H9 (cell line): ENCODE data around the gene CYP26A1. TPM values are rescaled to one million over a fixed set of nuclear protein-coding genes. Genes with fewer than 3 reads are reported as not detected.

Experiments
- DNase-seq: peaks from one replicate; pipeline ENCODE4 v3.0.0-alpha.2; 2017
- H2AFZ ChIP-seq: one replicate; pipeline ENCODE4 v1.6.1; 2013; ENCODE audit warnings: mild to moderate bottlenecking, low read length, control low read depth, moderate library complexity
- H2AK5ac ChIP-seq: 2 replicates; pipeline ENCODE4 v1.6.1; 2013; ENCODE audit warnings: low read length, control low read depth, mixed read lengths; ENCODE audit not compliant: insufficient read length
- H2BK120ac ChIP-seq: one replicate; pipeline ENCODE4 v1.6.1; 2013; ENCODE audit warnings: low read depth, mild to moderate bottlenecking, low read length, control low read depth, inconsistent platforms; ENCODE audit not compliant: poor library complexity, severe bottlenecking
- H2BK12ac ChIP-seq: 2 replicates; pipeline ENCODE4 v1.6.1; 2013; ENCODE audit warnings: low read length, control low read depth, mixed read lengths, low read depth; ENCODE audit not compliant: insufficient read length
- H2BK15ac ChIP-seq: 2 replicates; pipeline ENCODE4 v1.6.1; 2013; ENCODE audit warnings: low read depth, low read length, control low read depth
- H2BK20ac ChIP-seq: one replicate; pipeline ENCODE4 v1.6.1; 2013; ENCODE audit warnings: low read depth, mild to moderate bottlenecking, low read length, control low read depth, inconsistent platforms; ENCODE audit not compliant: poor library complexity, severe bottlenecking
- H2BK5ac ChIP-seq: 2 replicates; pipeline ENCODE4 v1.6.1; 2013; ENCODE audit warnings: low read length, control low read depth, mixed read lengths; ENCODE audit not compliant: insufficient read length
- H3K14ac ChIP-seq: 2 replicates; pipeline ENCODE4 v1.6.1; 2013; ENCODE audit warnings: low read length, control low read depth; ENCODE audit not compliant: insufficient read depth
- H3K18ac ChIP-seq: 2 replicates; pipeline ENCODE4 v1.6.1; 2013; ENCODE audit warnings: low read depth, mild to moderate bottlenecking, mixed read lengths, low read length, control low read depth; ENCODE audit not compliant: insufficient read length
- H3K23ac ChIP-seq: 2 replicates; pipeline ENCODE4 v1.6.1; 2013; ENCODE audit warnings: low read length, control low read depth, mixed read lengths, low read depth; ENCODE audit not compliant: insufficient read length
- H3K23me2 ChIP-seq: 2 replicates; pipeline ENCODE4 v1.6.1; 2013; ENCODE audit warnings: low read depth, mild to moderate bottlenecking, mixed read lengths, low read length, control low read depth; ENCODE audit not compliant: insufficient read length, poor library complexity, severe bottlenecking
- H3K27ac ChIP-seq: 2 replicates; pipeline ENCODE4 v1.5.1; 2013; ENCODE audit warnings: low read length, control low read depth, mixed read lengths, low read depth; ENCODE audit not compliant: insufficient read length
- H3K27me3 ChIP-seq: 2 replicates; pipeline ENCODE4 v1.6.1; 2013; ENCODE audit warnings: low read length, control low read depth, inconsistent platforms; ENCODE audit not compliant: insufficient read depth
- H3K4ac ChIP-seq: 2 replicates; pipeline ENCODE4 v1.6.1; 2013; ENCODE audit warnings: low read depth, mild to moderate bottlenecking, control low read depth, inconsistent platforms, low read length, moderate library complexity
- H3K4me1 ChIP-seq: 2 replicates; pipeline ENCODE4 v1.6.1; 2013; ENCODE audit warnings: low read length, control low read depth, inconsistent platforms; ENCODE audit not compliant: insufficient read depth
- H3K4me2 ChIP-seq: 2 replicates; pipeline ENCODE4 v1.6.1; 2013; ENCODE audit warnings: low read length, control low read depth, mixed read lengths; ENCODE audit not compliant: insufficient read length, insufficient read depth
- H3K56ac ChIP-seq: 2 replicates; pipeline ENCODE4 v1.6.1; 2013; ENCODE audit warnings: low read depth, mild to moderate bottlenecking, mixed read lengths, low read length, control low read depth; ENCODE audit not compliant: insufficient read length
- H3K79me1 ChIP-seq: 2 replicates; pipeline ENCODE4 v1.6.1; 2013; ENCODE audit warnings: low read depth, mild to moderate bottlenecking, moderate library complexity, low read length, control low read depth, inconsistent platforms; ENCODE audit not compliant: insufficient read depth, poor library complexity, severe bottlenecking
- H3K79me2 ChIP-seq: 2 replicates; pipeline ENCODE4 v1.6.1; 2013; ENCODE audit warnings: low read length, control low read depth, inconsistent platforms; ENCODE audit not compliant: insufficient read depth
- H3K9ac ChIP-seq: 2 replicates; pipeline ENCODE4 v1.6.1; 2013; ENCODE audit warnings: low read length, control low read depth, mixed read lengths; ENCODE audit not compliant: insufficient read length; ENCODE audit errors: extremely low read depth
- H3K9me3 ChIP-seq: one replicate; pipeline ENCODE4 v1.6.1; 2013; ENCODE audit warnings: low read depth, low read length, inconsistent platforms; ENCODE audit not compliant: control insufficient read depth
- H3T11ph ChIP-seq: one replicate; pipeline ENCODE4 v1.6.1; 2013; ENCODE audit warnings: mild to moderate bottlenecking, low read length, control low read depth, inconsistent platforms
- H4K20me1 ChIP-seq: one replicate; pipeline ENCODE4 v1.6.1; 2013; ENCODE audit not compliant: control insufficient read depth, insufficient read length, insufficient read depth
- H4K5ac ChIP-seq: 2 replicates; pipeline ENCODE4 v1.6.1; 2013; ENCODE audit warnings: low read depth, mild to moderate bottlenecking, mixed read lengths, low read length, control low read depth; ENCODE audit not compliant: insufficient read length
- H4K8ac ChIP-seq: replicated peaks from 2 replicates; pipeline ENCODE4 v1.6.1; 2013; ENCODE audit warnings: low read length, control low read depth, mixed read lengths, low read depth; ENCODE audit not compliant: insufficient read length
- H4K91ac ChIP-seq: 2 replicates; pipeline ENCODE4 v1.6.1; 2013; ENCODE audit warnings: low read depth, mild to moderate bottlenecking, moderate library complexity, mixed read lengths, low read length, control low read depth; ENCODE audit not compliant: insufficient read length
- H3K27ac Mint-ChIP-seq, 3 experiments: 2 replicates in 2 of 3; 3 replicates in 1 of 3; pipeline ENCODE4 v1.8.0; 2020 to 2021; ENCODE audit warnings: mixed read lengths in 3 of 3, mild to moderate bottlenecking in 1 of 3, moderate library complexity in 1 of 3
- H3K27me3 Mint-ChIP-seq: 2 replicates; pipeline ENCODE4 v1.8.0; 2021; ENCODE audit warnings: low read depth, mild to moderate bottlenecking, moderate library complexity, mixed read lengths
- H3K36me3 Mint-ChIP-seq, 3 experiments: 2 replicates in 2 of 3; 3 replicates in 1 of 3; pipeline ENCODE4 v1.8.0; 2020 to 2021; ENCODE audit warnings: low read depth in 3 of 3, mixed read lengths in 3 of 3; ENCODE audit not compliant: insufficient read depth in 1 of 3
- H3K4me1 Mint-ChIP-seq, 2 experiments: 2 replicates each; pipeline ENCODE4 v1.8.0; 2020; ENCODE audit warnings: mixed read lengths in 2 of 2
- H3K4me3 Mint-ChIP-seq, 2 experiments: 2 replicates in 1 of 2; 3 replicates in 1 of 2; pipeline ENCODE4 v1.8.0; 2020 to 2021; ENCODE audit warnings: mild to moderate bottlenecking in 2 of 2, mixed read lengths in 2 of 2, moderate library complexity in 1 of 2
- H3K9me3 Mint-ChIP-seq, 2 experiments: 2 replicates in 1 of 2; 3 replicates in 1 of 2; pipeline ENCODE4 v1.8.0; 2020; ENCODE audit warnings: mild to moderate bottlenecking in 2 of 2, mixed read lengths in 2 of 2, moderate library complexity in 1 of 2
- CTCF ChIP-seq: fragments of 200-600 bp; sonication (generic); conservative IDR thresholded peaks from 3 replicates; pipeline ENCODE4 v1.8.0; 2021; ENCODE audit warnings: antibody characterized with exemption, mild to moderate bottlenecking
- WGBS: extraction: QIAGEN DNeasy Blood & Tissue Kit; methylation state at CpG from one replicate; pipeline ENCODE4 v1.1.7; 2013; ENCODE audit warnings: missing lambda C conversion rate, low lambda C conversion rate, mixed read lengths; ENCODE audit not compliant: insufficient read length; ENCODE audit errors: extremely low coverage; 5-methylcytosine and 5-hydroxymethylcytosine counted together
- total RNA-seq: library from RNA; stranded (reverse); gene quantifications from 2 replicates; pipeline ENCODE4 v1.2.1, GENCODE V29; 2021

Gene CYP26A1
- total RNA-seq, 1 experiment from 2014 or later: 72.1 TPM

GRCh38 chr10:93058139-93058538 is 15.6 kb upstream of the CYP26A1 start:
- Histone ChIP-seq H4K5ac (no peak overlapping the region), H3K4me1 (no peaks in the 10 kb centered on the region), H3K9ac (no peak overlapping the region), H4K91ac (no peak overlapping the region), H3K27ac (no peak overlapping the region), H2AFZ (no peak overlapping the region), H3T11ph (no peak overlapping the region), H3K79me2 (no peaks in the 10 kb centered on the region), H2BK20ac (no peak overlapping the region), H3K18ac (no peak overlapping the region), H3K9me3 (no peaks in the 10 kb centered on the region), H3K79me1 (no peaks in the 10 kb centered on the region), H3K4ac (no peak overlapping the region), H2BK120ac (no peak overlapping the region), H2BK15ac (no peak overlapping the region), H2BK5ac (no peak overlapping the region), H2AK5ac (no peak overlapping the region), H2BK12ac (no peak overlapping the region), H3K4me2 (no peak overlapping the region), H4K8ac (no peak overlapping the region), H3K14ac (no peak overlapping the region), H3K23ac (no peak overlapping the region), H3K56ac (no peak overlapping the region), H4K20me1 (no peaks in the 10 kb centered on the region), H3K23me2 (no peaks in the 10 kb centered on the region), H3K27me3 (peaks cover 32% of the 10 kb centered on the region; the same call in 1 of the 2 replicates)
- no peak for DNase-seq
- Mint-ChIP-seq H3K27ac (no peak overlapping the region), H3K4me1 (peaks cover 28 to 38% of the 10 kb centered on the region in 2 experiments), H3K4me3 (no peak overlapping the region), H3K9me3 (peaks cover 3 to 8% of the 10 kb centered on the region in 2 experiments; a peak in 2 of 5 replicates), H3K36me3 (peaks cover 0 to 14% (median 5%) of the 10 kb centered on the region in 3 experiments; a peak in 5 of 7 replicates), H3K27me3 (peaks cover 42% of the 10 kb centered on the region)
- TF ChIP-seq CTCF: no peak
- WGBS: no CpG with 5 or more reads among the region's 3 CpGs
